ENCODE results near the gene POU3F1.

POU3F1 gene

GRCh38 chr1:38004284-38005108, 42.1 kb downstream of the POU3F1 start:
- no peak for DNase-seq (ENCODE audit: low read depth)
- peak; percentile 0 for TF ChIP-seq CTCF (conservative IDR thresholded peaks at IDR 0.05; ENCODE audit: low read depth, low read length)
- H3K4me3 ChIP-seq (ENCODE audit: low read length): peak overlapping the region; percentile 74

GRCh38 chr1:38003261-38004250, 43.0 kb downstream of the POU3F1 start:
- peak overlapping the region; percentile 74 for H3K4me3 ChIP-seq (ENCODE audit: low read length)
- no peak for DNase-seq (ENCODE audit: low read depth)
- no peak for TF ChIP-seq CTCF (conservative IDR thresholded peaks at IDR 0.05; ENCODE audit: low read depth, low read length)

GRCh38 chr1:38000529-38001455, 45.8 kb downstream of the POU3F1 start:
- H3K4me3 ChIP-seq (ENCODE audit: low read length): no peak overlapping the region
- TF ChIP-seq CTCF (conservative IDR thresholded peaks at IDR 0.05; ENCODE audit: low read depth, low read length): no peak
- DNase-seq (ENCODE audit: low read depth): no peak

GRCh38 chr1:38000233-38000528, 46.4 kb downstream of the POU3F1 start:
- H3K4me3 ChIP-seq (ENCODE audit: low read length): no peak overlapping the region
- TF ChIP-seq CTCF (conservative IDR thresholded peaks at IDR 0.05; ENCODE audit: low read depth, low read length): no peak

GRCh38 chr1:37999430-38000232, 47.0 kb downstream of the POU3F1 start:
- H3K4me3 ChIP-seq (ENCODE audit: low read length): no peak overlapping the region
- peak; percentile 40 for DNase-seq (ENCODE audit: low read depth)

More at GRCh38 chr1:38000233-38000528, 46.4 kb downstream of the POU3F1 start:
- DNase-seq (ENCODE audit: low read depth): no peak

More at GRCh38 chr1:37999430-38000232, 47.0 kb downstream of the POU3F1 start:
- TF ChIP-seq CTCF (conservative IDR thresholded peaks at IDR 0.05; ENCODE audit: low read depth, low read length): no peak
